Fibroblast of pulmonary artery (primary cell): Measurements from ENCODE around the gene CMTM2.

Source experiments
- DNase-seq: peaks from one replicate; pipeline ENCODE4 v3.0.0-alpha.2; 2010; ENCODE audit warnings: low read depth
- H3K4me3 ChIP-seq: replicated peaks from 2 replicates; pipeline ENCODE4 v1.5.1; 2011; ENCODE audit warnings: low read depth, mild to moderate bottlenecking, control low read depth, low read length, moderate library complexity
- TF ChIP-seq, protein P1 (sequence below): IDR thresholded peaks from 2 replicates; pipeline ENCODE4 v1.5.1; 2011; ENCODE audit warnings: mild to moderate bottlenecking, control low read depth, low read length, inconsistent platforms; ENCODE audit errors: missing control alignments

The CMTM2 gene, protein sequence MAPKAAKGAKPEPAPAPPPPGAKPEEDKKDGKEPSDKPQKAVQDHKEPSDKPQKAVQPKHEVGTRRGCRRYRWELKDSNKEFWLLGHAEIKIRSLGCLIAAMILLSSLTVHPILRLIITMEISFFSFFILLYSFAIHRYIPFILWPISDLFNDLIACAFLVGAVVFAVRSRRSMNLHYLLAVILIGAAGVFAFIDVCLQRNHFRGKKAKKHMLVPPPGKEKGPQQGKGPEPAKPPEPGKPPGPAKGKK

DNA sequence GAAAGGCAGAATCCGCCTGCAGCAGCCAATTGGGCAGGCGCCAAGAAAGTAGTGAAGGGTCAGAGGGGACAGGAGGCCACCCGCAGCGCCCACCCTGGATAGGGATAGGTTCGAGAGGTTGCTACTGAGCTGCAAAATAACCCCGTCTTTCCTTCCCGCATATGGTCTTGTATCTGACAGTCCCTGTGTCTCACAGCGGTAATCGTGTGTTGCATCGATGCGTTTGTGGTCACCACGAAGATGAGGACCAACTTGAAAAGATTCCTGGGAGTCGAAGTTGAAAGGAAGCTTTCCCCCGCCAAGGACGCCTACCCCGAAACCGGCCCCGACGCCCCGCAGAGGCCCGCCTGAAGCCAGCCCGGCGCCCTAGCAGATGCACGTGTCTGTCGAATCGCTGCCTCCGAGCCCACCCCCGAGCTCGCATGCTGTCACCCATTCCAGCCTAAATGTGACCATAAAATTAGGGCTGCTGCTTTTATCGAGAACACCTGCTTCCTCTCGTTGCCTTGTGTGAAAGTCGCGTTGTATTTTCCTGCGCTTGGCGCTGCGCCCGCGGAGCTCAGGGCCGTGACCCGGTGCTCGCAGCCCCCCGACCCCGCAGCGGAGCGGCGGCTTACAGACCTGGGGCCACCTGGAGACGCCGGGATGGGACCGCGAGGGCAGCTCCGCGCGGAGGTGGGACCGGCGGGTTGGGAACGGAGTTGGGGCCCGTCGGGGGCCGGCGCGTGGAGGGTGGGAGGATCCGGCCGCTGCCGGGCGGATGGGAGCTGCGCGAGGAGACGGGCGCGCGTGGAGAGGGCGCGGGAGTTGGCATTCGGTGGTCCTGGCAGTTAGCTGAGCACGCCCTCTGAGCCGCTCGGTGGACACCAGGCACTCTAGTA is at the start of gene CMTM2:
CMTM2 (plus strand) TSS at position 813 of the 881 bp plus-strand sequence. CDS start 145 bp downstream, outside the sequence.
- TF ChIP-seq, protein P1, sequence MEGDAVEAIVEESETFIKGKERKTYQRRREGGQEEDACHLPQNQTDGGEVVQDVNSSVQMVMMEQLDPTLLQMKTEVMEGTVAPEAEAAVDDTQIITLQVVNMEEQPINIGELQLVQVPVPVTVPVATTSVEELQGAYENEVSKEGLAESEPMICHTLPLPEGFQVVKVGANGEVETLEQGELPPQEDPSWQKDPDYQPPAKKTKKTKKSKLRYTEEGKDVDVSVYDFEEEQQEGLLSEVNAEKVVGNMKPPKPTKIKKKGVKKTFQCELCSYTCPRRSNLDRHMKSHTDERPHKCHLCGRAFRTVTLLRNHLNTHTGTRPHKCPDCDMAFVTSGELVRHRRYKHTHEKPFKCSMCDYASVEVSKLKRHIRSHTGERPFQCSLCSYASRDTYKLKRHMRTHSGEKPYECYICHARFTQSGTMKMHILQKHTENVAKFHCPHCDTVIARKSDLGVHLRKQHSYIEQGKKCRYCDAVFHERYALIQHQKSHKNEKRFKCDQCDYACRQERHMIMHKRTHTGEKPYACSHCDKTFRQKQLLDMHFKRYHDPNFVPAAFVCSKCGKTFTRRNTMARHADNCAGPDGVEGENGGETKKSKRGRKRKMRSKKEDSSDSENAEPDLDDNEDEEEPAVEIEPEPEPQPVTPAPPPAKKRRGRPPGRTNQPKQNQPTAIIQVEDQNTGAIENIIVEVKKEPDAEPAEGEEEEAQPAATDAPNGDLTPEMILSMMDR = no peak
- H3K4me3 ChIP-seq = no peak within 1 kb of the TSS
- no peak for DNase-seq

DNA sequence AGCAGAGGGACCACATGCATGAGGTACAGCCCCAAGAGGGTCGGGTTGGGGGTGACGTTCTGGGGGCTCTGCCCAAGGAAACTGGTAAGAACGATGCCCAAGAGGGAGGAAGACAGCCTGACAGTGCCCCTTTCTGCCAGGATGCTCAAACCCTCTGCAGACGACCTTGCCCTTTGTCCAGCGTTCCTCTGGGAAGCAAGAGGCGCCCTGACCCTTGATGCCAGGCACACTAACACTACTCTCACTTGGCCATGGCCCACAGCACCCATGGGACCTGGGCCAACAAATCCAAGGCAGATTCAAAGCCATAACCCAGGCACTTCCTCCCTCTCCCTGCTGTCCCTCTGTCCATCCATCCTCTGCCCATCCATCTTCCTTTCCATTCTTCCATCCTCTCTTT is 49.8 kb upstream of the CMTM2 start:
- no peak for DNase-seq
- H3K4me3 ChIP-seq = no peak overlapping the region
- TF ChIP-seq, protein P1 = no peak

- no peak overlapping the region for H3K4me3 ChIP-seq
- no peak for DNase-seq
- TF ChIP-seq, protein P1 = no peak
Observed at GRCh38 chr16:66534376-66534799, 44.9 kb upstream of the CMTM2 start.

GRCh38 chr16:66536525-66536924 is 42.7 kb upstream of the CMTM2 start:
- H3K4me3 ChIP-seq = no peak overlapping the region
- TF ChIP-seq, protein P1 = no peak
- no peak for DNase-seq

DNA sequence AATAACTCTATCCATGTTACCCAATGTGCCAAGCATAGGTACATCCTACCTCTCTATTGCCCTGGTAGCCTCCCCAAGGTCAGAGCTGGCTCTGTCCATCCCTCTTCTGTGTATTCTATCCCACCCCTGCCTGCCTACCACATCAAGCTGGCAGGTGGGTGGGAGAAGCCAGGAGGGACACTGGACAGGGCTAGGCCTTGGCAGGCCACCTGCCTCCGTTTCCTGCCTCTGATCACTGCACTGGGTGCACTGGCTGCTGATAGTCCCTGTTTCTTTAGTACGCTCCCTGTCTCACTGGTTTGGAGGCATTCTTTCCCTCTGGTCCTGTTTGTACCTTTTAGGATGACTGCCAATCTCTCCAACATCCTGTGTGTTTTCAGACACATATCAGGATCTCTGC is 42.0 kb upstream of the CMTM2 start:
- TF ChIP-seq, protein P1 = no peak
- DNase-seq = no peak
- H3K4me3 ChIP-seq = no peak overlapping the region

GRCh38 chr16:66538910-66539309 is 40.4 kb upstream of the CMTM2 start:
- DNase-seq = no peak
- TF ChIP-seq, protein P1 = no peak
- H3K4me3 ChIP-seq = no peak overlapping the region
